Stimulated activated CD8-positive, alpha-beta memory T cell treated with anti-CD3 and anti-CD28 coated beads, Interleukin-7, amount 100 ng/mL, for 1 hour (primary cell): Measurements from ENCODE around the gene GNAS.

Source experiments
- DNase-seq, 2 donors: peaks; one replicate each; pipeline ENCODE4 v3.0.0-alpha.2; 2020; ENCODE audit warnings: low read depth in 2 of 2

GNAS gene

GRCh38 chr20:58853976-58854637 is 1.6 kb downstream of the GNAS start:
- DNase-seq: no peak

- no peak for DNase-seq
Observed at GRCh38 chr20:58854638-58855471, 2.3 kb downstream of the GNAS start.

GRCh38 chr20:58855506-58856389 is 3.2 kb downstream of the GNAS start:
- no peak for DNase-seq

- DNase-seq: no peak
Observed at GRCh38 chr20:58863044-58863790, 10.7 kb downstream of the GNAS start.

- DNase-seq: no peak
Observed at GRCh38 chr20:58864346-58864745, 11.8 kb downstream of the GNAS start.

GRCh38 chr20:58865843-58866242 is 13.3 kb downstream of the GNAS start:
- DNase-seq: no peak

- no peak for DNase-seq
Observed at GRCh38 chr20:58867211-58867610, 14.7 kb downstream of the GNAS start.

- DNase-seq: no peak
Observed at GRCh38 chr20:58868795-58869194, 16.3 kb downstream of the GNAS start.

- no peak for DNase-seq
Observed at GRCh38 chr20:58869662-58870227, 17.2 kb downstream of the GNAS start.

GRCh38 chr20:58870293-58871014 is 17.9 kb downstream of the GNAS start:
- no peak for DNase-seq

- DNase-seq: no peak
Observed at GRCh38 chr20:58871533-58872102, 19.1 kb downstream of the GNAS start.

- no peak for DNase-seq
Observed at GRCh38 chr20:58874469-58874868, 22.0 kb downstream of the GNAS start.

- no peak for DNase-seq
Observed at GRCh38 chr20:58875111-58875510, 22.6 kb downstream of the GNAS start.

GRCh38 chr20:58875541-58876134 is 23.1 kb downstream of the GNAS start:
- DNase-seq: no peak

- no peak for DNase-seq
Observed at GRCh38 chr20:58876437-58876836, 23.9 kb downstream of the GNAS start.

GRCh38 chr20:58877050-58877975 is 24.8 kb downstream of the GNAS start:
- DNase-seq: no peak

GRCh38 chr20:58877976-58878360 is 25.5 kb downstream of the GNAS start:
- DNase-seq: no peak

- DNase-seq: no peak
Observed at GRCh38 chr20:58878399-58878798, 25.9 kb downstream of the GNAS start.

GRCh38 chr20:58880441-58880840 is 27.9 kb downstream of the GNAS start:
- DNase-seq: no peak
